HepG2 (cell line): Measurements from ENCODE around the gene PPIP5K1. TPM values are rescaled to one million over a fixed set of nuclear protein-coding genes. Genes with fewer than 3 reads are reported as not detected.

ENCODE experiments used
- AGO1 ChIP-seq: fragments of 200-400 bp; formaldehyde crosslinking; IDR thresholded peaks from 2 replicates; pipeline ENCODE4 v1.6.1; 2017; ENCODE audit warnings: mild to moderate bottlenecking, low read depth, low read length, moderate library complexity; ENCODE audit not compliant: poor library complexity, severe bottlenecking
- BCL6 ChIP-seq: IDR thresholded peaks from 2 replicates; pipeline ENCODE4 v1.6.1; 2016; ENCODE audit warnings: missing genetic modification reagents, missing compliant biosample characterization
- HDAC1 ChIP-seq: sonication (generic); formaldehyde crosslinking; IDR thresholded peaks from 2 replicates; pipeline ENCODE4 v1.5.1; 2020; ENCODE audit warnings: mild to moderate bottlenecking, missing genetic modification reagents
- KDM2A ChIP-seq: sonication (generic); formaldehyde crosslinking; IDR thresholded peaks from 2 replicates; pipeline ENCODE4 v1.4.0; 2020; ENCODE audit warnings: low read depth, missing genetic modification reagents, borderline replicate concordance
- KDM3A ChIP-seq: IDR thresholded peaks from 2 replicates; pipeline ENCODE4 v1.6.1; 2018; ENCODE audit warnings: low read depth, missing compliant biosample characterization
- KLF13 ChIP-seq: sonication (generic); formaldehyde crosslinking; IDR thresholded peaks from 2 replicates; pipeline ENCODE4 v1.4.0; 2020; ENCODE audit warnings: mild to moderate bottlenecking, missing genetic modification reagents
- MXD4 ChIP-seq: IDR thresholded peaks from 2 replicates; pipeline ENCODE4 v1.6.1; 2016; ENCODE audit warnings: mild to moderate bottlenecking, missing biosample characterization, missing genetic modification reagents
- MYNN ChIP-seq: sonication (generic); formaldehyde crosslinking; IDR thresholded peaks from 2 replicates; pipeline ENCODE4 v1.4.0; 2020; ENCODE audit warnings: mild to moderate bottlenecking, low read depth, missing genetic modification reagents
- NAIF1 ChIP-seq: sonication (generic); formaldehyde crosslinking; IDR thresholded peaks from 2 replicates; pipeline ENCODE4 v1.5.0; 2020; ENCODE audit warnings: mild to moderate bottlenecking, missing genetic modification reagents, borderline replicate concordance
- RAD21 ChIP-seq: fragments of 450-650 bp; formaldehyde crosslinking; IDR thresholded peaks from 2 replicates; pipeline ENCODE4 v1.5.0; 2020; ENCODE audit warnings: mild to moderate bottlenecking
- STAG1 ChIP-seq: sonication (generic); formaldehyde crosslinking; IDR thresholded peaks from 2 replicates; pipeline ENCODE4 v1.4.0; 2020; ENCODE audit warnings: missing genetic modification reagents
- ZNF333 ChIP-seq: sonication (generic); formaldehyde crosslinking; IDR thresholded peaks from 2 replicates; pipeline ENCODE4 v1.4.0; 2020; ENCODE audit warnings: mild to moderate bottlenecking, missing genetic modification reagents, borderline replicate concordance
- ZNF550 ChIP-seq: sonication (generic); formaldehyde crosslinking; IDR thresholded peaks from 2 replicates; pipeline ENCODE4 v1.4.0; 2020; ENCODE audit warnings: mild to moderate bottlenecking, missing genetic modification reagents, borderline replicate concordance
- ZNF567 ChIP-seq: sonication (generic); formaldehyde crosslinking; IDR thresholded peaks from 2 replicates; pipeline ENCODE4 v1.8.1; 2023; ENCODE audit warnings: mild to moderate bottlenecking, missing genetic modification reagents, borderline replicate concordance
- ZNF703 ChIP-seq: sonication (generic); formaldehyde crosslinking; IDR thresholded peaks from 2 replicates; pipeline ENCODE4 v1.5.1; 2020; ENCODE audit warnings: missing genetic modification reagents, mild to moderate bottlenecking, moderate library complexity, borderline replicate concordance
- polyA plus RNA-seq, 8 experiments: library from polyadenylated mRNA; depleted of rRNA in 3 of 8; stranded (reverse) in 7 of 8; unstranded in 1 of 8; fragments of >200 nt; fragmentation: Illumina TruSeq in 4 of 8; extraction: Trizol in 4 of 8; gene quantifications; 2 replicates each; pipeline versions ENCODE4 v1.2.1 to v1.2.3, GENCODE V29; 2011 to 2016; ENCODE audit warnings: low read depth in 4 of 8, missing spikeins in 1 of 8, mixed read lengths in 1 of 8; ENCODE audit not compliant: insufficient read depth in 1 of 8
- total RNA-seq, 5 experiments: library from RNA; depleted of rRNA; stranded (reverse); fragments of >200 nt; fragmentation: Illumina TruSeq; extraction: Trizol; gene quantifications; 2 replicates each; pipeline ENCODE4 v1.2.3, GENCODE V29; 2016; ENCODE audit warnings: low read depth in 1 of 5
- TF ChIP-seq, protein P1 (sequence below): sonication (generic); formaldehyde crosslinking; conservative IDR thresholded peaks from 2 replicates; pipeline ENCODE4 v1.5.0; 2020; ENCODE audit warnings: missing genetic modification reagents
- TF ChIP-seq, protein P2 (sequence below): sonication (generic); formaldehyde crosslinking; IDR thresholded peaks from 2 replicates; pipeline ENCODE4; 2020; ENCODE audit warnings: missing genetic modification reagents, mild to moderate bottlenecking, borderline replicate concordance
- TF ChIP-seq, protein P3 (sequence below): sonication (generic); formaldehyde crosslinking; IDR thresholded peaks from 2 replicates; pipeline ENCODE4 v1.8.0; 2022; ENCODE audit warnings: mild to moderate bottlenecking, missing genetic modification reagents, moderate library complexity
- TF ChIP-seq, protein P4 (sequence below): sonication (generic); formaldehyde crosslinking; IDR thresholded peaks from 2 replicates; pipeline ENCODE4 v1.8.1; 2023; ENCODE audit warnings: mild to moderate bottlenecking, moderate library complexity, missing genetic modification reagents
- TF ChIP-seq, protein P5 (sequence below): IDR thresholded peaks from 2 replicates; pipeline ENCODE4 v1.6.1; 2016

Gene PPIP5K1
- total and polyA plus RNA-seq, 2 of the 13 experiments (the other 11 are each of a cell fraction or from before 2014, with no cell fraction given): 9.9 to 10.9 TPM

DNA sequence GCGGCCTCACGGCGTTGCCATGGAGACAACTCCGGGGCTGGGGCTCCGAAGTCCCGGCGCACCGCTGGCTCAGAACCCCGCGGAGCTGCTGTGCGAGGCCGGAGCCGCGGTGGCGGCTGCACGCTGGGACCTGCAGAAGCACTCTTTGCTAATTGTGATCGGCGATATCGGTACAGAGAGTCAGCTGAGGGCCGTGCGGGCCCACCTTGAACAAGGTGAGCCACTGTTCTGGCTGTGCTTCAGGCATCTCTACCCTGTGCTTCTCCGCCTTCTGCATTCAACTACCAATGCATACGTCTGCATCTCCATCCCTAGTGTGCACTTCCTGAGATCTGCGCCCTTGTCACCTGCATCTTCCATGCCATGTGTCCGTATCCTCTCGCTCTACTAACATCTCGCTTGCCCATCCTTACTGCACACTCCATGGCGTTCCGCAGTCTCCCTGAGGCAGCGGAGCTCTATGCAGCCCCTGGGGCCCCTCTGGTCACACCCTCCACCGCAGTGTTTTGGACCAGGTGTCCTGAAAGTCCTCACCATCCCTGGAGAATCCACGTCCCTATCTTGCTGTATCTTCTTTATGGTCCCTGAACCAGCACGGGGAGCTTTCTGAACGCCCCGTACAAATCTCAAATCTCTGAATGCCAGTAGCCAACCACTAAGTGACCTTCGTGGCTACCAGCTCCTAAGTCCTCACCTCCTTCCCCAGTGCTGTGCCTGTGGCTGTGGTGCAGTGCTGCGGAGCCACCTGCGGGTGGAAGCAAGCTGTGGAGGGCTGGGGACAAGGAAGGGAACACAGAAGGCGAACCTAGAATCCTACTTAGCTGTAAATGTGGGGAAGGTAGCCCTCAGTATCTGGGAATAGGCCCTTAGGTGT lies 78.8 kb downstream of the PPIP5K1 start (continued):
- TF ChIP-seq, protein P1, sequence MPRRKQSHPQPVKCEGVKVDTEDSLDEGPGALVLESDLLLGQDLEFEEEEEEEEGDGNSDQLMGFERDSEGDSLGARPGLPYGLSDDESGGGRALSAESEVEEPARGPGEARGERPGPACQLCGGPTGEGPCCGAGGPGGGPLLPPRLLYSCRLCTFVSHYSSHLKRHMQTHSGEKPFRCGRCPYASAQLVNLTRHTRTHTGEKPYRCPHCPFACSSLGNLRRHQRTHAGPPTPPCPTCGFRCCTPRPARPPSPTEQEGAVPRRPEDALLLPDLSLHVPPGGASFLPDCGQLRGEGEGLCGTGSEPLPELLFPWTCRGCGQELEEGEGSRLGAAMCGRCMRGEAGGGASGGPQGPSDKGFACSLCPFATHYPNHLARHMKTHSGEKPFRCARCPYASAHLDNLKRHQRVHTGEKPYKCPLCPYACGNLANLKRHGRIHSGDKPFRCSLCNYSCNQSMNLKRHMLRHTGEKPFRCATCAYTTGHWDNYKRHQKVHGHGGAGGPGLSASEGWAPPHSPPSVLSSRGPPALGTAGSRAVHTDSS (CRISPR knock-in tag): no peak
- TF ChIP-seq KLF13 (0 out of 2 replicates have a peak, but pooled peaks have one; percentile 41), ZNF333 (CRISPR knock-in tag) (no peak), BCL6 (CRISPR knock-in tag) (0 out of 2 replicates have a peak, but pooled peaks have one; percentile 2), MXD4 (0 out of 2 replicates have a peak, but pooled peaks have one; percentile 53), KDM3A (CRISPR knock-in tag) (no peak), MYNN (CRISPR knock-in tag) (0 out of 2 replicates have a peak, but pooled peaks have one; percentile 3), ZNF567 (CRISPR knock-in tag) (0 out of 2 replicates have a peak, but pooled peaks have one; percentile 12), ZNF703 (no peak), HDAC1 (CRISPR knock-in tag) (0 out of 2 replicates have a peak, but pooled peaks have one; percentile 3), STAG1 (CRISPR knock-in tag) (peak; percentile 45), KDM2A (CRISPR knock-in tag) (0 out of 2 replicates have a peak, but pooled peaks have one; percentile 11), ZNF550 (CRISPR knock-in tag) (0 out of 2 replicates have a peak, but pooled peaks have one; percentile 48), AGO1 (peak; percentile 72), RAD21 (CRISPR knock-in tag) (peak; percentile 10; the same call in 1 of the 2 replicates), NAIF1 (CRISPR knock-in tag) (peak; percentile 99)
- TF ChIP-seq, protein P2, sequence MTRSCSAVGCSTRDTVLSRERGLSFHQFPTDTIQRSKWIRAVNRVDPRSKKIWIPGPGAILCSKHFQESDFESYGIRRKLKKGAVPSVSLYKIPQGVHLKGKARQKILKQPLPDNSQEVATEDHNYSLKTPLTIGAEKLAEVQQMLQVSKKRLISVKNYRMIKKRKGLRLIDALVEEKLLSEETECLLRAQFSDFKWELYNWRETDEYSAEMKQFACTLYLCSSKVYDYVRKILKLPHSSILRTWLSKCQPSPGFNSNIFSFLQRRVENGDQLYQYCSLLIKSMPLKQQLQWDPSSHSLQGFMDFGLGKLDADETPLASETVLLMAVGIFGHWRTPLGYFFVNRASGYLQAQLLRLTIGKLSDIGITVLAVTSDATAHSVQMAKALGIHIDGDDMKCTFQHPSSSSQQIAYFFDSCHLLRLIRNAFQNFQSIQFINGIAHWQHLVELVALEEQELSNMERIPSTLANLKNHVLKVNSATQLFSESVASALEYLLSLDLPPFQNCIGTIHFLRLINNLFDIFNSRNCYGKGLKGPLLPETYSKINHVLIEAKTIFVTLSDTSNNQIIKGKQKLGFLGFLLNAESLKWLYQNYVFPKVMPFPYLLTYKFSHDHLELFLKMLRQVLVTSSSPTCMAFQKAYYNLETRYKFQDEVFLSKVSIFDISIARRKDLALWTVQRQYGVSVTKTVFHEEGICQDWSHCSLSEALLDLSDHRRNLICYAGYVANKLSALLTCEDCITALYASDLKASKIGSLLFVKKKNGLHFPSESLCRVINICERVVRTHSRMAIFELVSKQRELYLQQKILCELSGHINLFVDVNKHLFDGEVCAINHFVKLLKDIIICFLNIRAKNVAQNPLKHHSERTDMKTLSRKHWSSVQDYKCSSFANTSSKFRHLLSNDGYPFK (CRISPR knock-in tag): 0 out of 2 replicates have a peak, but pooled peaks have one; percentile 1
- TF ChIP-seq, protein P3, sequence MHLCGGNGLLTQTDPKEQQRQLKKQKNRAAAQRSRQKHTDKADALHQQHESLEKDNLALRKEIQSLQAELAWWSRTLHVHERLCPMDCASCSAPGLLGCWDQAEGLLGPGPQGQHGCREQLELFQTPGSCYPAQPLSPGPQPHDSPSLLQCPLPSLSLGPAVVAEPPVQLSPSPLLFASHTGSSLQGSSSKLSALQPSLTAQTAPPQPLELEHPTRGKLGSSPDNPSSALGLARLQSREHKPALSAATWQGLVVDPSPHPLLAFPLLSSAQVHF (CRISPR knock-in tag): no peak
- TF ChIP-seq, protein P4, sequence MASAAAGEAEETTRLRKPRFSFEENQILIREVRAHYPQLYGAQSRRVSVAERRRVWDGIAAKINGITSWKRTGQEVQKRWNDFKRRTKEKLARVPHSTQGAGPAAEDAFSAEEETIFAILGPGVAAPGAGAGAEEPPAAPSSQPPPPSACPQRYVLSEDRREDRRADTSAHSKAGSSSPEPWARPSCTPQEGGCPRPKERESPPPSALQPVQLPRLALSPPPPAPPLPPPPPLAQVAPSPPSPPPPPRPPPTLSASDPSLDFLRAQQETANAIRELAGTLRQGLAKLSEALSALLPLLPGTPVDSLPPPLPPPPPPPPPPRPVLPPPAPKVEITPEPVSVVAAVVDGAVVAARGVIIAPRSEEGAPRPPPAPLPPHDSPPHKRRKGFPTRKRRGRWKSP: peak; percentile 93; the same call in 1 of the 2 replicates
- TF ChIP-seq, protein P5, sequence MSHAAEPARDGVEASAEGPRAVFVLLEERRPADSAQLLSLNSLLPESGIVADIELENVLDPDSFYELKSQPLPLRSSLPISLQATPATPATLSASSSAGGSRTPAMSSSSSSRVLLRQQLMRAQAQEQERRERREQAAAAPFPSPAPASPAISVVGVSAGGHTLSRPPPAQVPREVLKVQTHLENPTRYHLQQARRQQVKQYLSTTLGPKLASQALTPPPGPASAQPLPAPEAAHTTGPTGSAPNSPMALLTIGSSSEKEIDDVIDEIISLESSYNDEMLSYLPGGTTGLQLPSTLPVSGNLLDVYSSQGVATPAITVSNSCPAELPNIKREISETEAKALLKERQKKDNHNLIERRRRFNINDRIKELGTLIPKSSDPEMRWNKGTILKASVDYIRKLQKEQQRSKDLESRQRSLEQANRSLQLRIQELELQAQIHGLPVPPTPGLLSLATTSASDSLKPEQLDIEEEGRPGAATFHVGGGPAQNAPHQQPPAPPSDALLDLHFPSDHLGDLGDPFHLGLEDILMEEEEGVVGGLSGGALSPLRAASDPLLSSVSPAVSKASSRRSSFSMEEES (CRISPR knock-in tag): no peak
